ENCODE results near the gene APLNR. TPM values are rescaled to one million over a fixed set of nuclear protein-coding genes. Genes with fewer than 3 reads are reported as not detected.
A peak's percentile ranks its signal among the peaks of the same experiment; 100 is the strongest.

Gene APLNR
- total and polyA plus RNA-seq, 2 of the 4 experiments (the other 2 are of a cell fraction): not detected

DNA sequence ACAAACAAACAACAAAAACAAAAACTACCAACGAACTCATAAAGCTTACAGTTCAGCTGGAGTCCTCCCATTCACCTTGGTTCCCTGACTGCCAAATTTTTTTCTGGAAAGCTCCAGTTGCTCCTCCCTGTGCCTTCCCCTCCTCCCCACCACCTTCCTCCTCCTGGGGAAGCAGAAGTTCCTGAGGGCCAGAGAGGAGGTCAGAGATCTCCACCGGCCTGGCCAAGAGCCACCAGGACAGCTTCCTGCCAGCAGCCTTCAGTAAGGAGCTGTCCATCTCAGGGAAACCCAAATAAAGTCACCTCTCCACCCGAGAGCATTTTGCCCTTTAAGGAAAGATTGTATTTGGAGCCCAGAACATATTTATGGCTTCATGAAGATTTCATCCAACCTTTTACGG is 20.0 kb downstream of the APLNR start:
- no peak overlapping the region for H3K4me3 ChIP-seq (ENCODE audit: insufficient read depth, low read depth, low read length)
- in situ Hi-C loops (cut with MboI; ENCODE audit: low sequenced_read_pairs) (no loop called here), intact Hi-C loops (cut with micrococcal nuclease) (no loop called here), dilution Hi-C loops (cut with HindIII; ENCODE audit: low sequenced_read_pairs, unreplicated experiment) (no loop called here)
- DNase-seq (no peak), ATAC-seq (ENCODE audit: low read depth) (no peak)
- H3K9ac ChIP-seq (ENCODE audit: low read depth, low read length): no peak overlapping the region
- H2AK5ac ChIP-seq (ENCODE audit: low read depth, low read length): no peak overlapping the region
- no peak overlapping the region for H2BK5ac ChIP-seq (ENCODE audit: low read depth, low read length, poor library complexity, severe bottlenecking)
- H3K4ac ChIP-seq (ENCODE audit: low read depth, low read length): peak overlapping the region; percentile 56; the same call in 1 of the 2 replicates
- H3K14ac ChIP-seq (replicated peaks; ENCODE audit: low read depth, low read length): 0 out of 2 replicates have a peak overlapping the region, but pooled peaks have one; percentile 11
- H4K5ac ChIP-seq (ENCODE audit: low read depth, low read length): no peak overlapping the region
- H3K9me1 ChIP-seq (ENCODE audit: insufficient read depth, low read length): peaks cover 17% of the 10 kb centered on the region
- H4K8ac ChIP-seq (ENCODE audit: low read depth in 2 of 2, low read length in 2 of 2): no peak overlapping the region
- no peak overlapping the region for H3K56ac ChIP-seq (ENCODE audit: extremely low read depth, insufficient read depth, low read length)
- H4K91ac ChIP-seq (ENCODE audit: insufficient read depth, low read depth, low read length): no peak overlapping the region
- H4K20me1 ChIP-seq (ENCODE audit: insufficient read depth, low read length): no peaks in the 10 kb centered on the region
- ChIA-PET CTCF (no interaction called here), POLR2A (ENCODE audit: unreplicated experiment) (no interaction called here)
- no peak overlapping the region for H3K23ac ChIP-seq (ENCODE audit: low read depth, low read length)
- no peak overlapping the region for H2BK20ac ChIP-seq (ENCODE audit: low read depth, low read length)
- H3K4me2 ChIP-seq (ENCODE audit: low read depth, low read length): no peak overlapping the region
- TF ChIP-seq CHD1 (IDR thresholded peaks at IDR 0.05; ENCODE audit: low read depth, low read length): no peak
- TF ChIP-seq CEBPB (IDR thresholded peaks at IDR 0.05; ENCODE audit: low read depth, low read length): no peak
- TF ChIP-seq FOS (IDR thresholded peaks at IDR 0.05; ENCODE audit: low read depth, low read length): no peak
- TF ChIP-seq, protein P1, sequence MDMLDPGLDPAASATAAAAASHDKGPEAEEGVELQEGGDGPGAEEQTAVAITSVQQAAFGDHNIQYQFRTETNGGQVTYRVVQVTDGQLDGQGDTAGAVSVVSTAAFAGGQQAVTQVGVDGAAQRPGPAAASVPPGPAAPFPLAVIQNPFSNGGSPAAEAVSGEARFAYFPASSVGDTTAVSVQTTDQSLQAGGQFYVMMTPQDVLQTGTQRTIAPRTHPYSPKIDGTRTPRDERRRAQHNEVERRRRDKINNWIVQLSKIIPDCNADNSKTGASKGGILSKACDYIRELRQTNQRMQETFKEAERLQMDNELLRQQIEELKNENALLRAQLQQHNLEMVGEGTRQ (IDR thresholded peaks at IDR 0.05; ENCODE audit: low read depth, low read length): no peak
- no peak for TF ChIP-seq MAFK (IDR thresholded peaks at IDR 0.05; ENCODE audit: low read depth, low read length)
- TF ChIP-seq RCOR1 (IDR thresholded peaks at IDR 0.05; ENCODE audit: insufficient replicate concordance, low read length): no peak
- no peak for TF ChIP-seq SMC3 (IDR thresholded peaks at IDR 0.05; ENCODE audit: low read depth, low read length)
- TF ChIP-seq, protein P2, sequence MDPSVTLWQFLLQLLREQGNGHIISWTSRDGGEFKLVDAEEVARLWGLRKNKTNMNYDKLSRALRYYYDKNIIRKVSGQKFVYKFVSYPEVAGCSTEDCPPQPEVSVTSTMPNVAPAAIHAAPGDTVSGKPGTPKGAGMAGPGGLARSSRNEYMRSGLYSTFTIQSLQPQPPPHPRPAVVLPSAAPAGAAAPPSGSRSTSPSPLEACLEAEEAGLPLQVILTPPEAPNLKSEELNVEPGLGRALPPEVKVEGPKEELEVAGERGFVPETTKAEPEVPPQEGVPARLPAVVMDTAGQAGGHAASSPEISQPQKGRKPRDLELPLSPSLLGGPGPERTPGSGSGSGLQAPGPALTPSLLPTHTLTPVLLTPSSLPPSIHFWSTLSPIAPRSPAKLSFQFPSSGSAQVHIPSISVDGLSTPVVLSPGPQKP (IDR thresholded peaks at IDR 0.05; ENCODE audit: borderline replicate concordance, low read depth, low read length): no peak
- TF ChIP-seq POLR2A (IDR thresholded peaks at IDR 0.05; ENCODE audit: low read depth, low read length): no peak
- no peak for TF ChIP-seq NFE2L2 (IDR thresholded peaks at IDR 0.05; ENCODE audit: low read depth, low read length)
- no peak for TF ChIP-seq RAD21 (IDR thresholded peaks at IDR 0.05; ENCODE audit: low read length)
- TF ChIP-seq MXI1 (IDR thresholded peaks at IDR 0.05; ENCODE audit: borderline replicate concordance, low read depth, low read length): no peak
- TF ChIP-seq BHLHE40 (IDR thresholded peaks at IDR 0.05; ENCODE audit: low read depth, low read length): no peak
- TF ChIP-seq RFX5 (IDR thresholded peaks at IDR 0.05; ENCODE audit: low read depth, low read length): no peak
- TF ChIP-seq MAZ (IDR thresholded peaks at IDR 0.05; ENCODE audit: borderline replicate concordance, low read depth, low read length): no peak
- TF ChIP-seq, protein P3, sequence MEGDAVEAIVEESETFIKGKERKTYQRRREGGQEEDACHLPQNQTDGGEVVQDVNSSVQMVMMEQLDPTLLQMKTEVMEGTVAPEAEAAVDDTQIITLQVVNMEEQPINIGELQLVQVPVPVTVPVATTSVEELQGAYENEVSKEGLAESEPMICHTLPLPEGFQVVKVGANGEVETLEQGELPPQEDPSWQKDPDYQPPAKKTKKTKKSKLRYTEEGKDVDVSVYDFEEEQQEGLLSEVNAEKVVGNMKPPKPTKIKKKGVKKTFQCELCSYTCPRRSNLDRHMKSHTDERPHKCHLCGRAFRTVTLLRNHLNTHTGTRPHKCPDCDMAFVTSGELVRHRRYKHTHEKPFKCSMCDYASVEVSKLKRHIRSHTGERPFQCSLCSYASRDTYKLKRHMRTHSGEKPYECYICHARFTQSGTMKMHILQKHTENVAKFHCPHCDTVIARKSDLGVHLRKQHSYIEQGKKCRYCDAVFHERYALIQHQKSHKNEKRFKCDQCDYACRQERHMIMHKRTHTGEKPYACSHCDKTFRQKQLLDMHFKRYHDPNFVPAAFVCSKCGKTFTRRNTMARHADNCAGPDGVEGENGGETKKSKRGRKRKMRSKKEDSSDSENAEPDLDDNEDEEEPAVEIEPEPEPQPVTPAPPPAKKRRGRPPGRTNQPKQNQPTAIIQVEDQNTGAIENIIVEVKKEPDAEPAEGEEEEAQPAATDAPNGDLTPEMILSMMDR (conservative IDR thresholded peaks at IDR 0.05; ENCODE audit: low read depth, low read length): no peak
- no peaks in the 10 kb centered on the region for H3K36me3 ChIP-seq (ENCODE audit: control insufficient read depth, insufficient read depth, low read length)
- H3K79me1 ChIP-seq (ENCODE audit: low read depth in 1 of 2, low read length in 2 of 2): no peaks in the 10 kb centered on the region
- WGBS, 2 experiments (ENCODE audit: extremely low coverage in 2 of 2, insufficient read length in 1 of 2): 71% methylated on average over 1 of the region's 4 CpGs; no CpG with 5 or more reads in 1 of the 2 experiments
- no peak overlapping the region for H3K18ac ChIP-seq (ENCODE audit: low read depth, low read length)
- peaks cover 16% of the 10 kb centered on the region for H3K4me1 ChIP-seq (ENCODE audit: control insufficient read depth, insufficient read depth, low read length)
- H2AK9ac ChIP-seq (replicated peaks; ENCODE audit: low read depth, low read length, poor library complexity): peak overlapping the region; percentile 33
- BruUV-seq (replicated peaks): no TSS peak
- H3K27ac ChIP-seq (ENCODE audit: insufficient read depth, low read length): no peak overlapping the region
- H2BK15ac ChIP-seq (ENCODE audit: low read depth, low read length): no peak overlapping the region
- H2BK120ac ChIP-seq (ENCODE audit: low read depth, low read length): no peak overlapping the region
- H3K27me3 ChIP-seq (ENCODE audit: control insufficient read depth, insufficient read depth, low read length): no peaks in the 10 kb centered on the region
- H2AFZ ChIP-seq (replicated peaks; ENCODE audit: low read length, poor library complexity): no peak overlapping the region
- no peaks in the 10 kb centered on the region for H3K9me3 ChIP-seq (ENCODE audit: control insufficient read depth, insufficient read depth, low read length)

Data from IMR-90 (cell line).